TTC549 (cell line): Measurements from ENCODE around the gene STAT1.

ENCODE experiments used
- FAIRE-seq: peaks from 2 replicates; lab custom pipeline; 2012; peaks lifted over from hg19 to GRCh38; lab: Jason Lieb, UNC

STAT1 gene

DNA sequence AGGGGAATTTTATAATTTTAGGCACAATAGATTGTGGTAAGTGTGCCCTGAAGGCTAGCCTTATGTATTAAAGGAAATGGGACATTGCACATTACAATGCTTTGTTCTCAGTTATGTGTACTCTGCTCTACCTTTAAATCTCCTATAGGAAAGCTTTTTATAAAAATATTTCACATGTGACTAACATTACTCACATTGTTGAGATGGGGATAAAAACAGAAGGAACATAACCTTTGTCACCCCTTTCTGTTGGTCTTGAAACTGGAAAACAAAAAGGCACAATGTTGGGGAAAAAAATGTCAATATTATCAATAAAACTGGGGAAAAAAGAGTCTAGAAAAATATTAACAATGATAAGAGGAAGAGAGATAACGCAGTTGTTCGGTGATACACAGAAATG, 17.3 kb upstream of the STAT1 start:
- no peak for FAIRE-seq

DNA sequence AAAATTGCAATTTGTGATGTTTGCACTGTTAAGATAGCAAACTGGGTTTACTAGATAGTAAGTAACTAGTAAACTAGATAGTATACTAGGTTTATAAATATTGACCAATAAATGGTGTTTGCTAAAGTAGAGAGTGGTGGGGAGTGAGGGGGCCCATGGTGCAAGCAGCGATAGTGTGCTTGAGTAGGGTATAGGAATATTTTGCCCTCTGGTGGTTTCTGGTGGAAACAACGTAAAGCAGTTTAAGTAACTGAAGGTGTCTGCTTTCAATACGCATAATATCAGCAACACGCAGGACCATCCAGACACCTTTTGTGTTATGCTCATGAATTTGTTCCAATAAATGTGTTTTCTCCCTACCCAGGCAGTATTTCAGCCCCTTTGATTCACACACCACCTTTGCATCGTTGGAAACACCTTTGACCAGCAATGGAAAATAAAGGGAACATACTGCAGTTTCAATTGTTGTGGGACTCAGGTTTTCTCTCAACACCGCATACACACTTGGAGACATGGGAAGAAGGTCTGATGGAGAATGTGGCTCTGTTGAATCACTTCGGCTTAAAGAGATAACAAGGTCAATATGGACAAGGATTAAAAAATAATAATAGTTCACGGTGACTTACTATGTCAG, 16.7 kb upstream of the STAT1 start:
- peak; percentile 48 for FAIRE-seq

- no peak for FAIRE-seq
Measured at GRCh38 chr2:191029280-191029950, 15.4 kb upstream of the STAT1 start.

- FAIRE-seq, result no peak
Measured at GRCh38 chr2:191026377-191026776, 12.4 kb upstream of the STAT1 start.

DNA sequence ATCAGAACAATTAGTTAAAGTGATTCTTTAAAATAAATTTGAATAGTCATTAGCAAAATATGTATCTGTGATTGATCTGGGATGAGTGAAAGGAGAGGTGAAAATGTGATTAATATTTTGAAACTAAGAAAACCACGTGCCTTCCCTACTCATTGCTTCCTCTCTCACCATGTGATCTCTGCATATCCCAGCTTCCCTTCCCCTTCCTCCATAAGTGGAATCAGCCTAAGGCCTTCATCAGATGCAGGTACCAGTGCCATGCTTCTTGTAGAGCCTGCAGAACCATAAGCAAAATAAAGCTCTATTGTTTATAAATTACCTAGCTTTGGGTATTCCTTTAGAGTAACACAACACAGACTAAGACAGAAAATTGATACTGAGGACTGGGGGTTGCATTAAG, 11.2 kb upstream of the STAT1 start:
- FAIRE-seq, result no peak

DNA sequence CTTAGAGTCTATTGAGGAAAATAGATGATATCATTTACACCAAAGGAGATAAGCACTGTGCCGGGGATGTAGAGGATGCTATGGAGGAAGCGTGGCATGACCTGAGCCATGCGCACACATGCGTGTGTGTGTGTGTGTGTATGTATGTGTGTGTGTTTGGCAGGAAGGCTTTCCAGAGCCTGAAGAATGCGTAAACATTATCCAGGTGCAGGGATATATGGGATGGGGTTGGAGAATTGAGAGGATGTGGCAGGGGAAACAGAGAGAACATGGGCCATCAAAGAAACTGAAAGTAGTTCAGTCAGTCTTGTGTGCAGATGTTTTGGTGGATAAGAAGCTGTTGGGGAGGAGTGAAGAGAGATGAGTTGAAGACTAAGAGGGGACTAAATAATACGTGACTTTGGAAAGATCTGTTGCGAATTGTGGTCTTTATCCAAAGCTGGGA, 9.3 kb upstream of the STAT1 start:
- no peak for FAIRE-seq

DNA sequence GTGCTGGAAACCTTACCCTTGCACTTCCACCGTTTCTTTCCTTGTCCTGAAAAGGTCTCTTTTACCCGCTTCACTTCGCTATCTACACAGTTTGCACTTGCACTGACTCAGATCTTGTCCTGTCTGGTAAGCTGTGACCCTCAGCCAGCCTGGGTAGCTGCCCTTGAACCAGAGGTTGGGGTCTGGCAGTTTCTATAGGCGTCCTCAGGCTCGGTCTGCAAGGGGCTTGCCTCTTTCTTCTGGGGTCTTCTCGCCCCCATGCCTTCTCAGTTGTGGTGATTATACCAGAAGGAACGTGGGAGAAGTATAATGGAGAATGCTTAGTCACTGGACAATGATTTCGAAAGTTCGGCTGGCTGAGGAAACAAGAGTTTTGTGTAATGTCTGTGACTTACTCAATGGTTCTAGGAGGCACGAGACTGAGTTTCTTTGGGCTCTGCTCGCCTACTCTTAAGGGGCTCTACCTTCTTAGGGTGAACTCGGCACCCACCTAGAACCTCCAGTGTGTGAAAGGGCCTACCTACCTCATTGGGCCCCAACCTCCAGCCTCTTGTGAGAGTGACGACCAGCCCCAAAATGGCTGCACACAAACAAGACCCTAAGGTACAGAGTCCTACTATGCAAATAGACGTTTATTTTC, 6.9 kb upstream of the STAT1 start:
- no peak for FAIRE-seq

- FAIRE-seq, result no peak
Measured at GRCh38 chr2:191020221-191020741, 6.3 kb upstream of the STAT1 start.

- FAIRE-seq, result no peak
Measured at GRCh38 chr2:191019376-191019775, 5.4 kb upstream of the STAT1 start.

DNA sequence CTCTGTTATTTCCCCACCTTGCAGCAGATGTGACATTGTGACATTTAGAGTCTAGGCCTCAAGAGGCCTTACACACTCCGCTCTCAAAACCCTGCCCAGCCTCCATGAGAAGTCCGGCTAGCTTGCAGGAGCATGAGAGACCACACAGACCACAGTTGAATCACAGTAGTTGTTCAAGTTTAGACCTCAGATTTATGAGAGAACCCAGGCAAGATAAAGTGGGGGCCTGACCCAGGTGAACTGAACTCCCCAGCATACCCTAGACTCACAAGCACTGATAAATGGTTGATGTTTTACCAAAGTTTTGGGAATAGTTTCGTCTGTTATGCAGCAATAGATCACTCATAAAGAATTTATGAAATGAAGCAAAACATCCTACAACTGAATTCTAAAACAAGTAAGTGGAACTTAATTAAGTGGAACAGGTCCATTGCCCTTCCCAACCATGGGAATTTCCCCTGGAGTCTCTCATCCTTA, 4.7 kb upstream of the STAT1 start:
- FAIRE-seq, result no peak

GRCh38 chr2:191018048-191018447, 4.1 kb upstream of the STAT1 start:
- no peak for FAIRE-seq

DNA sequence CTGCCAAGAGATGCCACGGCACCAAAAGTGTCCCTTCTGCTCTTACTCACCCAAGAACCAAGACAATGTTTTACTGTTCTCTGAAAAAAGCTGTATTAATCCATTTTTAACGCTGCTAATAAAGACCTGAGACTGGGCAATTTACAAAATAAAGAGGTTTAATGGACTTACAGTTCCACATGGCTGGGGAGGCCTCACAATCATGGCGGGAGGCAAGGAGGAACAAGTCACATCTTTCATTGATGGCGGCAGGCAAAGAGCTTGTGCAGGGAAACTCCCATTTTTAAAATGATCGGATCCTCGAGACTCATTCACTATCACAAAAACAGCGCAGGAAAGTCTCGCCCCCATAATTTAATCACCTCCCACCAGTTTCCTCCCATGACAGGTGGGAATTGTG, 1.9 kb upstream of the STAT1 start:
- FAIRE-seq, result no peak

DNA sequence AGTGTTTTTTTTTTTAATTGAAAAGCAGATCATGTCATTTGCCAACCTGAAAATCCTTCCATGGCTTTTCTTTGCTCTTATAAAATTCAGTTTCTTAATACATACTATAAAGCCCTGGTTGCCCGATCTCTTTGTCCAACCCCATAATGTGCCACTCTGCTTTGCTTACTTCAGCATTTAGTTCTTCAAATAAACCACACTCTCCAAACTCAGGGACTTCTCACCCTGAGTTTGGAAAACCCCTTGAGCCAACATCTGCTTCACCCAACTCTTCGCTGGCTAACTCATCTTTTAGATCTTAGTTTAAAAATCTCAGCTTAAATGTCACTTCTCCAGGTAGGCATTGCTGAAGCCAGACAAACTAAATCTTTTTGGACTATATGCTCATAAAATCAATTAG, 1.3 kb upstream of the STAT1 start:
- no peak for FAIRE-seq

- no peak for FAIRE-seq
Measured at GRCh38 chr2:191014653-191015020, 666 bp upstream of the STAT1 start.

- FAIRE-seq, result no peak
Measured at GRCh38 chr2:191013682-191013931, 364 bp downstream of the STAT1 start.

GRCh38 chr2:191012845-191013681, 908 bp downstream of the STAT1 start:
- no peak for FAIRE-seq

- no peak for FAIRE-seq
Measured at GRCh38 chr2:191012346-191012745, 1.6 kb downstream of the STAT1 start.

DNA sequence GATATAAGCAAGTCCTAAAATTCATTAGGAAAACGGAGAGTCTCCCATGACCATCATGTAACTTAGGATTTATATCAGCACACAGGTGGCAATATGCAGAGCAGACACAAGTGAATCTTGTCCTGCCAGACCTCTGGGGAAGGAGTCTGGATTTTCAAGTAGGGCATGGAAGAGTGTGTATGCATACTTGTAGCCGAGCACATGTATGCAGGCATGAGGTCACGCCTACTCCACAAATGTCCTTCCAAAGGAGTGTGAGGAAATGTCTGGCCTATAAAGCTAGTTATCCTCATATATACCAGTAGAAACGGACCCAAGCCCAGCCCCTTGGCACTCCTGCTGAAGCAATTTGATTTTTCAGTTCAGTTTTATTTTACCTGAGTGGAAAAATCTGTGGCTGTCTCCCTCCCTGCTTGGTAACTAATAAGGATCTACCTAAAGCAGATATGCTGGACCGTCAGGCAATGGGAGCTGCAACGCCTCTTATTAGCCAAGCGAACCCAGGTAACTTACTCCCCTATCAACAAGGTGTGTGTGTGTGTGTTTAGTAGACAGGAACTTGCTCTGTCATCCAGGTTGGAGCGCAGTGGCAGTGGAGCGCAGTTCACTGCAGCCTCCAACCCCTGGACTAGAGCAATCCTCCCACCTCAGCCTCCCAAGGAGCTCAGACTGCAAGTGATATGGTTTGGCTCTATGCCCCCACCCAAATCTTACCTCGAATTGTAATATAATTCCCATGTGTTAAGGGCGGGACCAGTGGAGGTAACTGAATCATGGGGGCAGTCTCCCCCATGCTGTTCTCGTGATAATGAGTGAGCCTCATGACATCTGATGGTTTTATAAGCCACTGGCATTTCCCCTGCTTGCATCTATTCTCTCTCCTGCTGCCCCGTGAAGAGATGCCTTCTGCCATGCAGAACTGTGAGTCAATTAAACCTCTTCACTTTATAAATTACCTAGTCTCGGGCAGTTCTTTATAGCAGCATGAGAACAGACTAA, 2.8 kb downstream of the STAT1 start:
- no peak for FAIRE-seq

DNA sequence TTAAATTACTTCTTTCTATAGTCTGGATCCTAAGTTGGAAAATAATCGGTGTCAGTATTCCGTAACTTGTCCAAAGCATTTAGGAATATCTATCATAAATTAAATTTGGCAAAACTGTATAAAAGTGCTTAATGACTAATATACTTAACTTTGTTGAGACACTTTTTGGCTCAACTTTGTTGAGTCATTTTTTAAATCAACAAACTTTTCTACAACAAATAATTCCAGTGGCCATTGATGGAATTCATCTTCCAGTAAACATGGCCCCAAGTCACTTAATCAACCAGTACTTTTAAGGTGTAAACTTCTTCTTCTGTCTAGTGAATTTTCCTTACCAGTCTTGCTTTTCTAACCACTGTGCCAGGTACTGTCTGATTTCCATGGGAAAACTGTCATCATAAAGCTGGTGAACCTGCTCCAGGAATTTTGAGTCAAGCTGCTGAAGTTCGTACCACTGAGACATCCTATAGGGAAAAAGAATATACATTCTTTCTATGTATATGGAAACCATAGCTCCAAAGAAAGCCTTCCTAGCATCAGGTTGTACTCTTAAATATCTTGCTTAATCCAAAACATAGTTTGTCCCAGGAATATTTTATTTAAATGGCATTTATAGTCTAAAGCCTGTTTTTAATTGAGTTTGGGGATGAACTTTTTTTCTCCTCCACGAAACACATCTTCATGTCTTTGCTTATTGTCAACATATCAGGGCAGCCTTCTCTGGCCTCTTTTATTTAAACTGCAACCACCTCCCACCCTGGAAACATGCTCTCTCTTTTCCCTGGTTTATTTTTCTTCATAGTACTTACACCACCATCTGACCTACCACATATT, 4.2 kb downstream of the STAT1 start:
- no peak for FAIRE-seq

- no peak for FAIRE-seq
Measured at GRCh38 chr2:191008286-191008685, 5.7 kb downstream of the STAT1 start.
